ENCODE data around the gene LRP8. TPM values are rescaled to one million over a fixed set of nuclear protein-coding genes. Genes with fewer than 3 reads are reported as not detected.
A peak's percentile ranks its signal among the peaks of the same experiment; 100 is the strongest.

The LRP8 gene
- total RNA-seq, 1 donor from 2014 or later = 15.6 TPM

GRCh38 chr1:53292690-53293089, 35.2 kb downstream of the LRP8 start:
- H3K79me2 ChIP-seq (ENCODE audit: low read depth) = peaks cover 37% of the 10 kb centered on the region
- Mint-ChIP-seq H3K4me3 (no peak overlapping the region), H3K36me3 (peaks cover 3% of the 10 kb centered on the region), H3K27me3 (ENCODE audit: insufficient read depth, low read depth) (peaks cover 14% of the 10 kb centered on the region), H3K4me1 (peaks cover 82% of the 10 kb centered on the region), H3K9me3 (no peaks in the 10 kb centered on the region), H3K27ac (peak overlapping the region; percentile 76)
- H3K9me3 ChIP-seq (ENCODE audit: low read depth) = no peaks in the 10 kb centered on the region
- no peak overlapping the region for H2AFZ ChIP-seq (replicated peaks)
- H4K20me1 ChIP-seq (ENCODE audit: low read depth) = peaks cover 32% of the 10 kb centered on the region
- H3K27me3 ChIP-seq = no peaks in the 10 kb centered on the region
- TF ChIP-seq EZH2phosphoT487 (IDR thresholded peaks at IDR 0.05) (no peak), CTCF (IDR thresholded peaks at IDR 0.05) (no peak), EZH2 (IDR thresholded peaks at IDR 0.05) (no peak)
- no peak overlapping the region for H3K27ac ChIP-seq
- no peak overlapping the region for H3K4me2 ChIP-seq
- no peak overlapping the region for H3K9ac ChIP-seq
- peaks cover 74% of the 10 kb centered on the region for H3K4me1 ChIP-seq
- no peak for DNase-seq (ENCODE audit: low spot score)
- peaks cover 23% of the 10 kb centered on the region for H3F3A ChIP-seq (ENCODE audit: low read depth)
- H3K36me3 ChIP-seq = no peaks in the 10 kb centered on the region
- no peak overlapping the region for H3K4me3 ChIP-seq

GRCh38 chr1:53291574-53291973, 36.3 kb downstream of the LRP8 start:
- Histone ChIP-seq H3K27me3 (no peaks in the 10 kb centered on the region), H3K79me2 (ENCODE audit: low read depth) (peaks cover 29% of the 10 kb centered on the region), H3K36me3 (no peaks in the 10 kb centered on the region), H3K4me3 (no peak overlapping the region), H3K4me2 (no peak overlapping the region), H3K4me1 (peaks cover 75% of the 10 kb centered on the region), H2AFZ (replicated peaks) (no peak overlapping the region), H3K27ac (no peak overlapping the region), H3F3A (ENCODE audit: low read depth) (peaks cover 34% of the 10 kb centered on the region), H3K9ac (no peak overlapping the region), H3K9me3 (ENCODE audit: low read depth) (no peaks in the 10 kb centered on the region), H4K20me1 (ENCODE audit: low read depth) (peaks cover 24% of the 10 kb centered on the region)
- no peak for TF ChIP-seq CTCF (IDR thresholded peaks at IDR 0.05)
- no peak for TF ChIP-seq EZH2 (IDR thresholded peaks at IDR 0.05)
- no peak for TF ChIP-seq EZH2phosphoT487 (IDR thresholded peaks at IDR 0.05)
- DNase-seq (ENCODE audit: low spot score) = no peak
- Mint-ChIP-seq H3K27ac (peak overlapping the region; percentile 54), H3K4me3 (no peak overlapping the region), H3K36me3 (peaks cover 3% of the 10 kb centered on the region), H3K27me3 (ENCODE audit: insufficient read depth, low read depth) (peaks cover 14% of the 10 kb centered on the region), H3K9me3 (no peaks in the 10 kb centered on the region), H3K4me1 (peaks cover 82% of the 10 kb centered on the region)

GRCh38 chr1:53288790-53289429, 39.0 kb downstream of the LRP8 start:
- peak overlapping the region; percentile 6 for H3K4me3 ChIP-seq

More at GRCh38 chr1:53288790-53289429, 39.0 kb downstream of the LRP8 start:
- DNase-seq (ENCODE audit: low spot score) = no peak
- no peak overlapping the region for H3K9ac ChIP-seq
- Mint-ChIP-seq H3K36me3 (peaks cover 11% of the 10 kb centered on the region), H3K27ac (peak overlapping the region; percentile 99), H3K4me1 (peaks cover 58% of the 10 kb centered on the region), H3K27me3 (ENCODE audit: insufficient read depth, low read depth) (peaks cover 10% of the 10 kb centered on the region), H3K9me3 (no peaks in the 10 kb centered on the region), H3K4me3 (peak overlapping the region; percentile 65)
- peaks cover 54% of the 10 kb centered on the region for H3K4me1 ChIP-seq
- no peaks in the 10 kb centered on the region for H3K27me3 ChIP-seq
- peak overlapping the region; percentile 65 for H3K4me2 ChIP-seq
- peak overlapping the region; percentile 96 for H3K27ac ChIP-seq
- H3K9me3 ChIP-seq (ENCODE audit: low read depth) = no peaks in the 10 kb centered on the region
- no peak for TF ChIP-seq EZH2phosphoT487 (IDR thresholded peaks at IDR 0.05)
- no peak for TF ChIP-seq EZH2 (IDR thresholded peaks at IDR 0.05)
- TF ChIP-seq CTCF (IDR thresholded peaks at IDR 0.05) = no peak
- H3K36me3 ChIP-seq = no peaks in the 10 kb centered on the region
- peaks cover 36% of the 10 kb centered on the region for H3F3A ChIP-seq (ENCODE audit: low read depth)
- H3K79me2 ChIP-seq (ENCODE audit: low read depth) = peaks cover 17% of the 10 kb centered on the region
- no peak overlapping the region for H2AFZ ChIP-seq (replicated peaks)
- peaks cover 11% of the 10 kb centered on the region for H4K20me1 ChIP-seq (ENCODE audit: low read depth)
